Measurements from ENCODE around the gene LIMD2. TPM values are rescaled to one million over a fixed set of nuclear protein-coding genes. Genes with fewer than 3 reads are reported as not detected.

Gene LIMD2
- total and polyA plus RNA-seq, 12 donors = 1.8 to 30.6 (median 3.7) TPM

GRCh38 chr17:63653050-63653449, 46.9 kb downstream of the LIMD2 start:
- peak in 4 of 8 donors; percentile 32 to 79 (median 68) for ATAC-seq

DNA sequence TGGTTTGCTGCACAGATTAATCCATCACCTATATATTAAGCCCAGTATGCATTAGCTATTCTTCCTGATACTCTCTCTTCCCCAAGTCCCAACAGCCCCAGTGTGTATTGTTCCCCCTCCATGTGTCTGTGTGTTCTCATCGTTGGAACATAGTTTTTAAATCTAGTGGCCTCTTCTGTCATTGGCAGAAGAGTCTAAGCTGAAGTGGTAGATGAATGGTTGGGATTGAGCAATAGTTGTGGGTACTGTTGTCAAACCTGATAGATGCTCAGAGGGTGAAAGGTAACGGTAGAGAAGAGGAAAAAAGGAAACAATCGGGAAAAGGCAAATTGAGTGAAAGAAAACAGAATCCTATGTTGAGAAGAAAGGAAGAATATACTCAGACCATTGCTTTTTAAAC, 47.8 kb downstream of the LIMD2 start:
- intact Hi-C loops (cut with DNase I) = no loop called here
- Histone ChIP-seq H3K4me3 (no peak overlapping the region), H3K36me3 (peaks cover 0 to 98% (median 31%) of the 10 kb centered on the region in 9 donors), H3K9me3 (no peaks in the 10 kb centered on the region), H3K27ac (peak overlapping the region in 1 of 10 donors; percentile 15), H3K4me1 (peaks cover 0 to 42% (median 4%) of the 10 kb centered on the region in 9 donors), H3K27me3 (no peaks in the 10 kb centered on the region)
- ATAC-seq (peak in 4 of 8 donors; percentile 16 to 76 (median 40)), DNase-seq (no peak)
- TF ChIP-seq CTCF (IDR thresholded peaks at IDR 0.05) = no peak
- 68 to 73% methylated on average over 3 of the region's 3 CpGs for WGBS, 2 donors

More at GRCh38 chr17:63653050-63653449, 46.9 kb downstream of the LIMD2 start:
- TF ChIP-seq CTCF (IDR thresholded peaks at IDR 0.05) = no peak
- H3K36me3 ChIP-seq = peaks cover 0 to 98% (median 35%) of the 10 kb centered on the region in 9 donors
- no peak for DNase-seq
- WGBS, 2 donors = 23 to 36% methylated on average over 2 of the region's 2 CpGs
- no peaks in the 10 kb centered on the region for H3K9me3 ChIP-seq
- intact Hi-C loops (cut with DNase I) = no loop called here
- no peaks in the 10 kb centered on the region for H3K27me3 ChIP-seq
- H3K4me3 ChIP-seq = no peak overlapping the region
- peaks cover 0 to 32% (median 4%) of the 10 kb centered on the region in 9 donors for H3K4me1 ChIP-seq
- peak overlapping the region in 1 of 10 donors; percentile 15 for H3K27ac ChIP-seq

- 92 to 97% methylated on average over 1 of the region's 1 CpG for WGBS, 2 donors
- peaks cover 0 to 98% (median 27%) of the 10 kb centered on the region in 9 donors for H3K36me3 ChIP-seq
- no peaks in the 10 kb centered on the region for H3K27me3 ChIP-seq
- intact Hi-C loops (cut with DNase I) = no loop called here
- TF ChIP-seq CTCF (IDR thresholded peaks at IDR 0.05) = no peak
- no peak overlapping the region for H3K4me3 ChIP-seq
- peaks cover 0 to 59% (median 25%) of the 10 kb centered on the region in 9 donors for H3K4me1 ChIP-seq
- H3K27ac ChIP-seq = peak overlapping the region in 1 of 10 donors; percentile 10
- no peak for DNase-seq
- ATAC-seq = peak in 2 of 8 donors; percentile 43 to 53
- no peaks in the 10 kb centered on the region for H3K9me3 ChIP-seq
These were observed 50.1 kb downstream of the LIMD2 start for GRCh38 chr17:63649813-63650212.

DNA sequence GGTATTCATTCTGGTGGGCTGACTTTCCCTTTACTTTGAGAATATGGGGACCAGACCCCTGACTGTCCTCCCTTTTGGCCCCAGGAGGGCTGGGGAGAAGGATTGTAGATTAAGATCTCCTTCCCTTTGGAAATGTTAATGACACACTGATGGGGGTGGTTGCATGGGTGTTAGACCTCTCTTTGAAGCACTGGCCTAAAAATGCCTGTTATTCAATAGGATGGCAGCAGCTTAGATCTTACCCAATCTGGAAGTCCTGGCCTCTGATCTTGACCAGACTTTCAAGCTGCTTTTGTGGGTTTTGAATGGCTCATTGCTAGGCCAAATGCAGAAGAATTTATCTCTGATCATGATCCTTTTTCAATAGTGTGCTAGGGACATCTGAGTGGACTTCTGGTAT, 52.0 kb downstream of the LIMD2 start:
- H3K36me3 ChIP-seq = peaks cover 0 to 97% (median 20%) of the 10 kb centered on the region in 9 donors
- TF ChIP-seq CTCF (IDR thresholded peaks at IDR 0.05) = no peak
- H3K4me3 ChIP-seq = no peak overlapping the region
- DNase-seq (no peak), ATAC-seq (no peak)
- H3K27ac ChIP-seq = no peak overlapping the region
- H3K9me3 ChIP-seq = no peaks in the 10 kb centered on the region
- peaks cover 0 to 72% (median 26%) of the 10 kb centered on the region in 9 donors for H3K4me1 ChIP-seq
- H3K27me3 ChIP-seq = no peaks in the 10 kb centered on the region
- intact Hi-C loops (cut with DNase I) = no loop called here
